Thyroid gland (tissue), 4 donors: ENCODE measurements around the gene PCDHGA1. TPM values are rescaled to one million over a fixed set of nuclear protein-coding genes. Genes with fewer than 3 reads are reported as not detected.
A peak's percentile ranks its signal among the peaks of the same experiment; 100 is the strongest.

Experiments used
- DNase-seq, 2 donors: peaks; one replicate each; pipeline ENCODE4 v3.0.0-alpha.2; 2019
- H3K27ac ChIP-seq, 3 donors: fragments of 200-600 bp; sonication (generic); 1 replicate in 2 of 3; 2 replicates in 1 of 3; pipeline ENCODE4 v1.5.1; 2016 to 2019; ENCODE audit warnings: mild to moderate bottlenecking in 1 of 3, moderate library complexity in 1 of 3
- H3K27me3 ChIP-seq: fragments of 200-600 bp; sonication (generic); one replicate; pipeline ENCODE4 v1.5.1; 2019
- H3K36me3 ChIP-seq, 2 donors: fragments of 200-600 bp; sonication (generic); one replicate each; pipeline ENCODE4 v1.5.1; 2016 to 2019
- H3K4me1 ChIP-seq, 2 donors: fragments of 200-600 bp; sonication (generic); one replicate each; pipeline ENCODE4 v1.5.1; 2017 to 2019
- H3K4me3 ChIP-seq, 3 donors: fragments of 200-600 bp; sonication (generic); replicated peaks in 1 of 3; 1 replicate in 2 of 3; 2 replicates in 1 of 3; pipeline ENCODE4 v1.5.1; 2016; ENCODE audit warnings: mild to moderate bottlenecking in 1 of 3
- H3K9me3 ChIP-seq: fragments of 200-600 bp; sonication (generic); one replicate; pipeline ENCODE4 v1.5.1; 2017
- CTCF ChIP-seq, 6 experiments: fragments of 200-600 bp in 3 of 6; fragments of 450-650 bp in 3 of 6; sonication (generic) in 3 of 6; IDR thresholded peaks; one replicate each; pipeline ENCODE4 v1.5.1; 2016 to 2019; ENCODE audit warnings: antibody characterized with exemption in 6 of 6, mild to moderate bottlenecking in 2 of 6, inconsistent platforms in 1 of 6, moderate library complexity in 1 of 6
- POLR2A ChIP-seq, 2 donors: fragments of 450-650 bp; IDR thresholded peaks; one replicate each; pipeline ENCODE4 v1.6.1; 2017; ENCODE audit warnings: antibody characterized with exemption in 2 of 2, mild to moderate bottlenecking in 2 of 2, moderate library complexity in 1 of 2
- WGBS, 2 donors: methylation state at CpG; one replicate each; pipeline ENCODE4 v1.1.5; 2017; 5-methylcytosine and 5-hydroxymethylcytosine counted together
- intact Hi-C: fragments of 100-400 bp; cut with DNase I; formaldehyde crosslinking; loops from one replicate; pipeline ENCODE4 v1.15.1; 2023
- total RNA-seq, 4 donors: library from RNA; depleted of rRNA; stranded (reverse); fragments of >200 nt; gene quantifications; one replicate each; pipeline ENCODE4 v1.2.3, GENCODE V29; 2016

The PCDHGA1 gene
- total RNA-seq, 4 donors from 2014 or later: 0.40 to 1.3 (median 0.87) TPM

GRCh38 chr5:141518618-141519015, 188.3 kb downstream of the PCDHGA1 start:
- H3K36me3 ChIP-seq: peaks cover 8 to 9% of the 10 kb centered on the region in 2 donors
- no peaks in the 10 kb centered on the region for H3K27me3 ChIP-seq
- TF ChIP-seq POLR2A (IDR thresholded peaks at IDR 0.05) (no peak), CTCF (IDR thresholded peaks at IDR 0.05) (no peak)
- no peaks in the 10 kb centered on the region for H3K9me3 ChIP-seq
- no peak overlapping the region for H3K27ac ChIP-seq
- intact Hi-C loops: loop anchor here (5.0 kb wide), 1 partner anchor 41 kb away; the partner anchor contains the start of gene PCDHGC3
- no peak overlapping the region for H3K4me3 ChIP-seq
- 93 to 100% methylated on average over 1 of the region's 1 CpG for WGBS, 2 donors
- peaks cover 9 to 42% of the 10 kb centered on the region in 2 donors for H3K4me1 ChIP-seq
- DNase-seq: no peak

GRCh38 chr5:141519605-141520565, 189.6 kb downstream of the PCDHGA1 start:
- Histone ChIP-seq H3K4me1 (peaks cover 5 to 37% of the 10 kb centered on the region in 2 donors), H3K9me3 (no peaks in the 10 kb centered on the region), H3K36me3 (peaks cover 8 to 13% of the 10 kb centered on the region in 2 donors), H3K27me3 (no peaks in the 10 kb centered on the region), H3K4me3 (no peak overlapping the region), H3K27ac (no peak overlapping the region)
- DNase-seq: no peak
- 82 to 84% methylated on average over 3 of the region's 3 CpGs for WGBS, 2 donors
- TF ChIP-seq CTCF (IDR thresholded peaks at IDR 0.05): no peak
- no peak for TF ChIP-seq POLR2A (IDR thresholded peaks at IDR 0.05)
- intact Hi-C loops: loop anchor here (5.0 kb wide), 1 partner anchor 43 kb away; the partner anchor contains the start of gene PCDHGC3

GRCh38 chr5:141521244-141521781, 191.0 kb downstream of the PCDHGA1 start:
- H3K4me1 ChIP-seq: peaks cover 5 to 27% of the 10 kb centered on the region in 2 donors
- H3K9me3 ChIP-seq: no peaks in the 10 kb centered on the region
- H3K27me3 ChIP-seq: no peaks in the 10 kb centered on the region
- intact Hi-C loops: no loop called here
- TF ChIP-seq POLR2A (IDR thresholded peaks at IDR 0.05): no peak
- no peak for TF ChIP-seq CTCF (IDR thresholded peaks at IDR 0.05)
- H3K4me3 ChIP-seq: no peak overlapping the region
- DNase-seq: no peak
- peaks cover 11 to 14% of the 10 kb centered on the region in 2 donors for H3K36me3 ChIP-seq
- WGBS, 2 donors: 54 to 57% methylated on average over 2 of the region's 2 CpGs
- H3K27ac ChIP-seq: peak overlapping the region in 2 of 3 donors; percentile 38 to 48

GRCh38 chr5:141522301-141522700, 192.0 kb downstream of the PCDHGA1 start:
- intact Hi-C loops: no loop called here
- H3K36me3 ChIP-seq: peaks cover 9 to 17% of the 10 kb centered on the region in 2 donors
- no peak overlapping the region for H3K4me3 ChIP-seq
- H3K9me3 ChIP-seq: no peaks in the 10 kb centered on the region
- TF ChIP-seq POLR2A (IDR thresholded peaks at IDR 0.05) (no peak), CTCF (IDR thresholded peaks at IDR 0.05) (no peak)
- peaks cover 5 to 24% of the 10 kb centered on the region in 2 donors for H3K4me1 ChIP-seq
- H3K27me3 ChIP-seq: no peaks in the 10 kb centered on the region
- WGBS, 2 donors: 62% methylated on average over 2 of the region's 2 CpGs
- no peak for DNase-seq
- H3K27ac ChIP-seq: peak overlapping the region in 1 of 3 donors; percentile 38
